Muscle of leg (tissue), 11 donors: ENCODE data around the gene SLK. TPM values are rescaled to one million over a fixed set of nuclear protein-coding genes. Genes with fewer than 3 reads are reported as not detected.
A peak's percentile ranks its signal among the peaks of the same experiment; 100 is the strongest.

Source experiments
- DNase-seq: peaks from one replicate; pipeline ENCODE4 v3.0.0; 2013
- H3K27ac ChIP-seq: one replicate; pipeline ENCODE4 v1.5.1; 2013; ENCODE audit warnings: mild to moderate bottlenecking, low read length, control low read depth
- H3K27me3 ChIP-seq: one replicate; pipeline ENCODE4 v1.6.1; 2013; ENCODE audit warnings: low read length; ENCODE audit not compliant: control insufficient read depth, insufficient read depth
- H3K36me3 ChIP-seq: one replicate; pipeline ENCODE4 v1.6.1; 2013; ENCODE audit warnings: low read length; ENCODE audit not compliant: control insufficient read depth, insufficient read depth
- H3K4me1 ChIP-seq: one replicate; pipeline ENCODE4 v1.6.1; 2013; ENCODE audit warnings: low read length; ENCODE audit not compliant: control insufficient read depth, insufficient read depth
- H3K4me3 ChIP-seq: one replicate; pipeline ENCODE4 v1.5.1; 2013; ENCODE audit warnings: low read length, control low read depth
- H3K9me3 ChIP-seq: replicated peaks from 2 replicates; pipeline ENCODE4 v1.6.1; 2013; ENCODE audit warnings: low read depth, low read length; ENCODE audit not compliant: control insufficient read depth
- WGBS: methylation state at CpG from one replicate; pipeline ENCODE4 v1.1.5; 2013; ENCODE audit warnings: missing lambda C conversion rate; ENCODE audit not compliant: insufficient coverage; 5-methylcytosine and 5-hydroxymethylcytosine counted together
- polyA plus RNA-seq, 8 donors: library from polyadenylated mRNA; unstranded; fragments of 120-200 nt; gene quantifications; one replicate each; pipeline versions ENCODE4 v1.2.1 to v1.2.3, GENCODE V29; 2013; ENCODE audit warnings: inconsistent platforms in 1 of 8, low replicate concordance in 1 of 8; ENCODE audit not compliant: insufficient read length in 8 of 8, insufficient read depth in 1 of 8
- total RNA-seq: library from RNA; stranded (reverse); fragments of 120-200 nt; gene quantifications from one replicate; pipeline ENCODE4 v1.2.4, GENCODE V29; 2013

SLK gene
- total and polyA plus RNA-seq, 9 donors = 17.2 to 35.7 (median 26.5) TPM

- DNase-seq = no peak
- Histone ChIP-seq H3K9me3 (no peaks in the 10 kb centered on the region), H3K27ac (no peak overlapping the region), H3K27me3 (no peaks in the 10 kb centered on the region), H3K4me1 (no peaks in the 10 kb centered on the region), H3K4me3 (no peak overlapping the region), H3K36me3 (no peaks in the 10 kb centered on the region)
- 86% methylated on average over 3 of the region's 6 CpGs for WGBS
These were observed 32.6 kb upstream of the SLK start for GRCh38 chr10:103934308-103934707.

- no peaks in the 10 kb centered on the region for H3K9me3 ChIP-seq
- no peaks in the 10 kb centered on the region for H3K27me3 ChIP-seq
- no peak overlapping the region for H3K4me3 ChIP-seq
- 80% methylated on average over 5 of the region's 6 CpGs for WGBS
- no peaks in the 10 kb centered on the region for H3K4me1 ChIP-seq
- H3K27ac ChIP-seq = no peak overlapping the region
- H3K36me3 ChIP-seq = no peaks in the 10 kb centered on the region
- DNase-seq = no peak
These were observed 30.9 kb upstream of the SLK start for GRCh38 chr10:103936022-103936421.

- Histone ChIP-seq H3K27ac (no peak overlapping the region), H3K36me3 (no peaks in the 10 kb centered on the region), H3K9me3 (no peaks in the 10 kb centered on the region), H3K4me3 (no peak overlapping the region), H3K27me3 (no peaks in the 10 kb centered on the region), H3K4me1 (no peaks in the 10 kb centered on the region)
- no peak for DNase-seq
These were observed 27.4 kb upstream of the SLK start for GRCh38 chr10:103939522-103939921.

GRCh38 chr10:103941801-103942200 lies 25.1 kb upstream of the SLK start:
- no peak for DNase-seq
- no CpG with 5 or more reads among the region's 2 CpGs for WGBS

GRCh38 chr10:103942866-103943265 lies 24.1 kb upstream of the SLK start:
- Histone ChIP-seq H3K4me3 (no peak overlapping the region), H3K4me1 (no peaks in the 10 kb centered on the region), H3K27me3 (no peaks in the 10 kb centered on the region), H3K36me3 (no peaks in the 10 kb centered on the region), H3K9me3 (no peaks in the 10 kb centered on the region), H3K27ac (no peak overlapping the region)
- no CpG with 5 or more reads among the region's 2 CpGs for WGBS
- DNase-seq = peak; percentile 21

More at GRCh38 chr10:103941801-103942200, 25.1 kb upstream of the SLK start:
- H3K27ac ChIP-seq = no peak overlapping the region
- H3K4me1 ChIP-seq = no peaks in the 10 kb centered on the region
- no peaks in the 10 kb centered on the region for H3K27me3 ChIP-seq
- no peaks in the 10 kb centered on the region for H3K9me3 ChIP-seq
- H3K36me3 ChIP-seq = no peaks in the 10 kb centered on the region
- no peak overlapping the region for H3K4me3 ChIP-seq

GRCh38 chr10:103947799-103948516 lies 19.0 kb upstream of the SLK start:
- Histone ChIP-seq H3K27ac (no peak overlapping the region), H3K27me3 (no peaks in the 10 kb centered on the region), H3K4me1 (no peaks in the 10 kb centered on the region), H3K36me3 (no peaks in the 10 kb centered on the region), H3K4me3 (no peak overlapping the region), H3K9me3 (no peaks in the 10 kb centered on the region)
- WGBS = 83% methylated on average over 1 of the region's 3 CpGs
- no peak for DNase-seq

- no peaks in the 10 kb centered on the region for H3K27me3 ChIP-seq
- no CpG with 5 or more reads among the region's 4 CpGs for WGBS
- H3K36me3 ChIP-seq = no peaks in the 10 kb centered on the region
- H3K27ac ChIP-seq = no peak overlapping the region
- H3K4me3 ChIP-seq = no peak overlapping the region
- H3K9me3 ChIP-seq = no peaks in the 10 kb centered on the region
- H3K4me1 ChIP-seq = no peaks in the 10 kb centered on the region
- DNase-seq = no peak
These were observed 17.2 kb upstream of the SLK start for GRCh38 chr10:103949728-103950127.

- Histone ChIP-seq H3K4me3 (no peak overlapping the region), H3K36me3 (no peaks in the 10 kb centered on the region), H3K4me1 (no peaks in the 10 kb centered on the region), H3K27me3 (no peaks in the 10 kb centered on the region), H3K27ac (no peak overlapping the region), H3K9me3 (no peaks in the 10 kb centered on the region)
- 55% methylated on average over 2 of the region's 2 CpGs for WGBS
- no peak for DNase-seq
These were observed 15.8 kb upstream of the SLK start for GRCh38 chr10:103951183-103951582.

- DNase-seq = no peak
- H3K27me3 ChIP-seq = no peaks in the 10 kb centered on the region
- H3K9me3 ChIP-seq = no peaks in the 10 kb centered on the region
- no peaks in the 10 kb centered on the region for H3K36me3 ChIP-seq
- H3K4me1 ChIP-seq = no peaks in the 10 kb centered on the region
- no CpG with 5 or more reads among the region's 4 CpGs for WGBS
- H3K27ac ChIP-seq = no peak overlapping the region
- H3K4me3 ChIP-seq = no peak overlapping the region
These were observed 15.0 kb upstream of the SLK start for GRCh38 chr10:103951942-103952341.

- H3K27ac ChIP-seq = no peak overlapping the region
- DNase-seq = no peak
- no CpG with 5 or more reads among the region's 1 CpG for WGBS
- no peak overlapping the region for H3K4me3 ChIP-seq
- H3K9me3 ChIP-seq = no peaks in the 10 kb centered on the region
- no peaks in the 10 kb centered on the region for H3K4me1 ChIP-seq
- no peaks in the 10 kb centered on the region for H3K27me3 ChIP-seq
- H3K36me3 ChIP-seq = no peaks in the 10 kb centered on the region
These were observed 12.4 kb upstream of the SLK start for GRCh38 chr10:103954543-103954942.

- no peaks in the 10 kb centered on the region for H3K27me3 ChIP-seq
- H3K36me3 ChIP-seq = no peaks in the 10 kb centered on the region
- H3K9me3 ChIP-seq = no peaks in the 10 kb centered on the region
- H3K4me1 ChIP-seq = no peaks in the 10 kb centered on the region
- no CpG with 5 or more reads among the region's 2 CpGs for WGBS
- no peak overlapping the region for H3K4me3 ChIP-seq
- H3K27ac ChIP-seq = no peak overlapping the region
- DNase-seq = no peak
These were observed 7.9 kb upstream of the SLK start for GRCh38 chr10:103958996-103959395.
